NCI-H1436 (cell line): Measurements from ENCODE around the gene PLA2G6.
"Not testable (repeated sequence)": the region's sequence is repeated elsewhere in the genome, so short reads cannot be mapped to it uniquely, and the experiment has no call there.

ENCODE experiments used
- DNase-seq: peaks from one replicate; lab custom pipeline; 2025; lab: John Stamatoyannopoulos, UW

The PLA2G6 gene

GRCh38 chr22:38132794-38133193, 48.8 kb downstream of the PLA2G6 start:
- DNase-seq = no peak

- no peak for DNase-seq
Measured at GRCh38 chr22:38132136-38132535, 49.5 kb downstream of the PLA2G6 start.

GRCh38 chr22:38131399-38131798, 50.2 kb downstream of the PLA2G6 start:
- no peak for DNase-seq

GRCh38 chr22:38129856-38130255, 51.8 kb downstream of the PLA2G6 start:
- DNase-seq = no peak

GRCh38 chr22:38129021-38129420, 52.6 kb downstream of the PLA2G6 start:
- DNase-seq = no peak

- DNase-seq = no peak
Measured at GRCh38 chr22:38127869-38128268, 53.8 kb downstream of the PLA2G6 start.

- DNase-seq = no peak
Measured at GRCh38 chr22:38126928-38127668, 54.5 kb downstream of the PLA2G6 start.

GRCh38 chr22:38125751-38126201, 55.9 kb downstream of the PLA2G6 start:
- no peak for DNase-seq

GRCh38 chr22:38125038-38125610, 56.5 kb downstream of the PLA2G6 start:
- no peak for DNase-seq

- no peak for DNase-seq
Measured at GRCh38 chr22:38124236-38124974, 57.2 kb downstream of the PLA2G6 start.

- DNase-seq = no peak
Measured at GRCh38 chr22:38122616-38123015, 59.0 kb downstream of the PLA2G6 start.

GRCh38 chr22:38120359-38121110, 61.1 kb downstream of the PLA2G6 start:
- DNase-seq = no peak

GRCh38 chr22:38118747-38119146, 62.9 kb downstream of the PLA2G6 start:
- DNase-seq = not testable (repeated sequence)

GRCh38 chr22:38118182-38118581, 63.4 kb downstream of the PLA2G6 start:
- DNase-seq = no peak

- not testable (repeated sequence) for DNase-seq
Measured at GRCh38 chr22:38117556-38117955, 64.1 kb downstream of the PLA2G6 start.

- no peak for DNase-seq
Measured at GRCh38 chr22:38115423-38116205, 66.0 kb downstream of the PLA2G6 start.

GRCh38 chr22:38114484-38115398, 66.9 kb downstream of the PLA2G6 start:
- peak; percentile 43 for DNase-seq

- DNase-seq = no peak
Measured at GRCh38 chr22:38112381-38112780, 69.2 kb downstream of the PLA2G6 start.

GRCh38 chr22:38111925-38112355, 69.7 kb downstream of the PLA2G6 start:
- no peak for DNase-seq
